Heart right ventricle (tissue), 16 donors: ENCODE measurements around the gene PERCC1. TPM values are rescaled to one million over a fixed set of nuclear protein-coding genes. Genes with fewer than 3 reads are reported as not detected.

Experiments
- ATAC-seq, 8 donors: fragments of 200-7000 bp; cut with Tn5 transposase; one replicate each; pipeline ENCODE4 v1.9.1; 2020; ENCODE audit warnings: mild to moderate bottlenecking in 8 of 8, moderate library complexity in 8 of 8, moderate number of reproducible peaks in 1 of 8
- DNase-seq, 2 donors: peaks; one replicate each; pipeline ENCODE4 v3.0.0-alpha.2; 2020
- H3K27ac ChIP-seq, 10 donors: fragments of 200-600 bp; sonication (generic) in 2 of 10; one replicate each; pipeline versions ENCODE4 v1.5.0 to v1.8.0; 2020 to 2022; ENCODE audit warnings: mild to moderate bottlenecking in 3 of 10
- H3K27me3 ChIP-seq, 7 donors: fragments of 200-600 bp; one replicate each; pipeline ENCODE4 v1.8.0; 2021 to 2022; ENCODE audit warnings: mild to moderate bottlenecking in 2 of 7
- H3K36me3 ChIP-seq, 9 donors: fragments of 200-600 bp; sonication (generic) in 1 of 9; one replicate each; pipeline versions ENCODE4 v1.5.0 to v1.8.0; 2020 to 2022; ENCODE audit warnings: mild to moderate bottlenecking in 2 of 9
- H3K4me1 ChIP-seq, 9 donors: fragments of 200-600 bp; sonication (generic) in 1 of 9; one replicate each; pipeline versions ENCODE4 v1.5.0 to v1.8.0; 2020 to 2022; ENCODE audit warnings: mild to moderate bottlenecking in 4 of 9
- H3K4me3 ChIP-seq, 10 donors: fragments of 200-600 bp; sonication (generic) in 2 of 10; one replicate each; pipeline versions ENCODE4 v1.5.0 to v1.8.0; 2020 to 2022; ENCODE audit warnings: mild to moderate bottlenecking in 7 of 10, moderate library complexity in 2 of 10
- H3K9me3 ChIP-seq, 11 donors: fragments of 200-600 bp in 10 of 11; sonication (generic) in 2 of 11; one replicate each; pipeline versions ENCODE4 v1.5.0 to v1.8.0; 2013 to 2022; ENCODE audit warnings: mild to moderate bottlenecking in 2 of 11, control low read depth in 1 of 11, moderate library complexity in 1 of 11
- WGBS, 2 donors: extraction: QIAGEN DNeasy Blood & Tissue Kit; methylation state at CpG; one replicate each; pipeline ENCODE4 v1.1.7; 2013; ENCODE audit warnings: inconsistent platforms in 1 of 2; 5-methylcytosine and 5-hydroxymethylcytosine counted together
- intact Hi-C, 10 donors: fragments of 100-400 bp; cut with DNase I; formaldehyde crosslinking; loops; one replicate each; pipeline versions ENCODE4 v1.11.1 to v1.14.2; 2022
- polyA plus RNA-seq, 2 donors: library from polyadenylated mRNA; stranded (reverse); fragments of 200-250 nt; gene quantifications; one replicate each; pipeline ENCODE4 v1.2.3, GENCODE V29; 2013
- total RNA-seq, 10 donors: library from RNA; stranded (reverse); fragmentation: NEBNext Ultra II Directional in 3 of 10; extraction: Animal tissue kit (Norgen Biotek cat#: 25700) in 3 of 10; gene quantifications; one replicate each; pipeline versions ENCODE4 v1.2.1 to v1.2.4, GENCODE V29; 2021 to 2023
- TF ChIP-seq, protein P1 (sequence below), 9 donors: fragments of 200-600 bp; sonication (generic) in 2 of 9; IDR thresholded peaks; one replicate each; pipeline versions ENCODE4 v1.5.0 to v1.8.0; 2021 to 2022; ENCODE audit warnings: antibody characterized with exemption in 9 of 9, mild to moderate bottlenecking in 5 of 9, moderate library complexity in 1 of 9
- donor health status: Arrhythmogenic right ventricular cardiomyopathy.
- donor health status: ischemic (EF 13 %, LVEDD 7.1; RV severe dilation, severe dysfunction).
- donor health status: healthy with polysubstance abuse.
- donor health status: DM: no; HTN: yes; CAD: no.
- donor health status: DM: no; HTN: no; CAD: no.
- donor health status: ischemic (EF 25% LVEDD 6.9; RV normal size, moderate dysfunction).
- donor health status: ischemic (EF 25% LVEDD 5.7; RV mildly dilated, moderate dysfunction).
- donor health status: healthy.
- donor health status: DM: yes; HTN: yes; CAD: no.
- donor health status: Ischemic cardiomyopathy.
- donor health status: ischemic (EF 35%, LVEDD 5.7; RV mildly dilated, moderate dysfunction).
- donor health status: nonischemic (EF 11% LVEDD 7.7; RV severe dilation, severe dysfunction).
- donor health status: DM: yes; HTN: yes; CAD: no.
- donor health status: PGD.
- donor health status: ischemic (EF 29% LVEDD 5.4; RV normal size, mild dysfunction).
- donor health status: nonischemic (EF 23%, LVEDD 6.1; RV moderate dilation, normal function).

PERCC1 gene
- total and polyA plus RNA-seq, 12 donors: 0.04 to 0.61 (median 0.47) TPM; not detected in 6

DNA sequence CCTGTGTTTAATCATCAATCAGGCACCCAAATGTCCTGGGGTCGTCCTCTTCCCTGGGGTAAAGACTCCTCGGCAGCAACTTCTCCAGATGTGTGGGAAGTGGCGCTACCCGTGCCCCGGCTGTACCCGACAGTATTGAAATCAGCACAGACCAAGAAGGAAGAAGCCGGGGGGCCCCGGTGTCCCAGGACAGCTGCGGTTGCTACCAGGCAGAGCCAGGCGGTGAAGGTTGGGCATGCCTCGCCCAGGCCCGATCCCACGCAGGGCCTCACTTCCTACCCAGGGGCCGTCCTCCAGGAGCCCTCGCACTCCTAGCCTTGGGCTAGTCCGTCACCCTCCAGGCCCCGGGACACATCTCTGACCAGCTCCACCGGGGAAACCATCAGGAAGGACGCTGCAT lies 22.4 kb downstream of the PERCC1 start:
- TF ChIP-seq, protein P1, sequence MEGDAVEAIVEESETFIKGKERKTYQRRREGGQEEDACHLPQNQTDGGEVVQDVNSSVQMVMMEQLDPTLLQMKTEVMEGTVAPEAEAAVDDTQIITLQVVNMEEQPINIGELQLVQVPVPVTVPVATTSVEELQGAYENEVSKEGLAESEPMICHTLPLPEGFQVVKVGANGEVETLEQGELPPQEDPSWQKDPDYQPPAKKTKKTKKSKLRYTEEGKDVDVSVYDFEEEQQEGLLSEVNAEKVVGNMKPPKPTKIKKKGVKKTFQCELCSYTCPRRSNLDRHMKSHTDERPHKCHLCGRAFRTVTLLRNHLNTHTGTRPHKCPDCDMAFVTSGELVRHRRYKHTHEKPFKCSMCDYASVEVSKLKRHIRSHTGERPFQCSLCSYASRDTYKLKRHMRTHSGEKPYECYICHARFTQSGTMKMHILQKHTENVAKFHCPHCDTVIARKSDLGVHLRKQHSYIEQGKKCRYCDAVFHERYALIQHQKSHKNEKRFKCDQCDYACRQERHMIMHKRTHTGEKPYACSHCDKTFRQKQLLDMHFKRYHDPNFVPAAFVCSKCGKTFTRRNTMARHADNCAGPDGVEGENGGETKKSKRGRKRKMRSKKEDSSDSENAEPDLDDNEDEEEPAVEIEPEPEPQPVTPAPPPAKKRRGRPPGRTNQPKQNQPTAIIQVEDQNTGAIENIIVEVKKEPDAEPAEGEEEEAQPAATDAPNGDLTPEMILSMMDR (IDR thresholded peaks at IDR 0.05): no peak
- DNase-seq: no peak

DNA sequence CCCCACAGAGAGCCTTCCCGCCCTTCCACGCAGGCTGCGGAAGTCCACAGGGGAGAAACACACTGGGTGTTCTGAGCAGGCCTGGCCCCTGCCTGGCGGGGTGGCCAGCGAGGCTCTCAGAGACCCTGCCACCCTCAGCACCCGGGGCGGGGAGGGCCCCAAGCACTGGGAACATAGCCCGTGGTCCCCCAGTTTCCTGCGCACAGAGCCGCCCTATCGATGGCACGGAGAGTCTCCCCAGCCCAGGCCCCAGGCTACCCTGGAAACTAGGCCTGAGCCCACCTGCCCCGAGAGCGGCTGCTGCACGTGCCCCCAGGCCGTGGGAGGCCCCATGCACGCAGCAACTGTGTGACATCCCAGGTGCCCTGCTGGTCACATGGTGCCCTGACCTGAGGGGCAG lies 23.7 kb downstream of the PERCC1 start:
- H3K27me3 ChIP-seq: no peaks in the 10 kb centered on the region
- peaks cover 0 to 95% (median 65%) of the 10 kb centered on the region in 9 donors for H3K36me3 ChIP-seq
- no peak for ATAC-seq

More for the DNA sequence above, 22.4 kb downstream of the PERCC1 start:
- 94 to 96% methylated on average over 19 of the region's 19 CpGs for WGBS, 2 donors
- Histone ChIP-seq H3K27ac (no peak overlapping the region), H3K36me3 (peaks cover 0 to 98% (median 58%) of the 10 kb centered on the region in 9 donors), H3K4me3 (no peak overlapping the region), H3K4me1 (no peaks in the 10 kb centered on the region), H3K9me3 (no peaks in the 10 kb centered on the region), H3K27me3 (no peaks in the 10 kb centered on the region)
- intact Hi-C loops: no loop called here
- no peak for ATAC-seq

DNA sequence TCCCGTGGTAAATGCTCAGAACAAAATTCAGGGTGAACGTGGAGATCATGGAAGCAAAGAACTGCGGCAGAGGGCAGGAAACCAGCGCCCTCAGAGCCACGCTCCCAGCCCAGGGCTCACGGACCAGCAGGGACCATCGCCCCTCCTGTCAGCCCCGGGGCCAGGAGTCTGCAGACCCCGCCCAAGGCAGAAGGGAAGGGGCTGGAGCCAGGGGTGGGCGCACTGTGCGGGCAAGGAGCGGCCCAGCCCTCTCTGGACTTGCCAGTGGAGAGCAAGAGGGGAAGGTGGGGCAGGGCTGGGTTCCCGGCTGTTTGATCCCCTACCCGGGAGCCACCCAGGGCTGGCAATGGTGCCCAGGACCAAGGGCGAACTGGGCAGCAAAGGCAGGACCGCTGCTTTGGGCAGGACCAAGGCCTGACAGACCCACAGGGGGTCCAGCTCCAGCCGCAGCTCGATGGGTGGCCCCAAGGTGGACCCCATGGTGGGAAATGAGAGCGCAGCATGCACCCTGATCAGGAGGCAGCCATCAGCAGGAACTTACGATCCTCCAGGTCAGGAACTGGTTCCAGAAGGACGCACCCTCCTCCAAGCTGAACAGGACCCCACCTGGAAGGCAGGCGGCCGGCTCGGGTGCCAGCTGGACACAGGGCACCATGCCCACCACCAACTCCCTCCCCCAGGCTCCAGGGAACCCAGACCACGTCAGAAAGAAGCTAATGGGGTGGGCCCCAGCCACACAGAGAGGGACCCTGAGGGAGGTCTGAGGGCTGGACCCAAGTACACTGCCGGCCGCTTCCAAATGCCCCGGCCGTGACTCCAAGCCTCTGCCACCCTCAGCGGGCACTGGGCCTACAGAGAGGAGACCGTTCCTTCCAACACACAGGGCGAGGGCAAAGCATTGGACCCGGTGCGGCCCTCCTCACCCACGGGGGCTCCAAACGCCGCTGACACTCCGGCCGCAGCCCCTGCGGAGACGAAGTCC lies 24.6 kb downstream of the PERCC1 start:
- intact Hi-C loops: no loop called here
- H3K9me3 ChIP-seq: no peaks in the 10 kb centered on the region
- H3K4me3 ChIP-seq: no peak overlapping the region
- H3K27me3 ChIP-seq: no peaks in the 10 kb centered on the region
- TF ChIP-seq, protein P1 (IDR thresholded peaks at IDR 0.05): no peak
- ATAC-seq (no peak), DNase-seq (no peak)
- no peaks in the 10 kb centered on the region for H3K4me1 ChIP-seq
- no peak overlapping the region for H3K27ac ChIP-seq
- peaks cover 0 to 93% (median 66%) of the 10 kb centered on the region in 9 donors for H3K36me3 ChIP-seq
- WGBS, 2 donors: 94 to 95% methylated on average over 40 to 41 of the region's 41 CpGs

More for the DNA sequence above, 23.7 kb downstream of the PERCC1 start:
- DNase-seq: no peak
- Histone ChIP-seq H3K4me3 (no peak overlapping the region), H3K4me1 (no peaks in the 10 kb centered on the region), H3K27ac (no peak overlapping the region), H3K9me3 (no peaks in the 10 kb centered on the region)
- TF ChIP-seq, protein P1 (IDR thresholded peaks at IDR 0.05): no peak
- intact Hi-C loops: no loop called here
- WGBS, 2 donors: 88 to 93% methylated on average over 17 of the region's 17 CpGs

DNA sequence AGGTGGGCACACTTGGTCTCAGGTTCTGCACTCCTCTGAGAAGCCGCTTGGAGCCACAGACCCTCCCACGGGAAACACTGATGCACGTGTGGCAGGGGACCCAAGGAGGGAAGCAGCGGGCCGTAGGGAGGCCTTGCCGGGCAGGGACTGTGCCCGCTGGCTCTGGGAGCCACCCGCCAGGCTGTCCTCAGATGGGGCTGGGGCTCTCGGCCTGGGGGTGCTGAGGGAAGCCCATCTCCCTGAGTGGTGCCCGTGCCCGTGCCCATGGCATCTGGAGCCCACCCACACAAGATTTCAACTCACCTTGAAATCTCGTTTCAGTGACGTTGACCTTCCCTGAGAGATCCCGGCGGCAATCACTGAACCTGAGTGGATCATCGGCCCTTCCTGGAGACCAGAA lies 26.1 kb downstream of the PERCC1 start:
- H3K4me1 ChIP-seq: no peaks in the 10 kb centered on the region
- no peaks in the 10 kb centered on the region for H3K27me3 ChIP-seq
- ATAC-seq: no peak
- WGBS, 2 donors: 90 to 92% methylated on average over 16 of the region's 16 CpGs
- TF ChIP-seq, protein P1 (IDR thresholded peaks at IDR 0.05): no peak
- H3K9me3 ChIP-seq: no peaks in the 10 kb centered on the region
- peaks cover 0 to 91% (median 69%) of the 10 kb centered on the region in 9 donors for H3K36me3 ChIP-seq
- H3K27ac ChIP-seq: no peak overlapping the region
- H3K4me3 ChIP-seq: no peak overlapping the region
- intact Hi-C loops: no loop called here
- no peak for DNase-seq
